G401 (cell line): ENCODE data around the gene FAM32A. TPM values are rescaled to one million over a fixed set of nuclear protein-coding genes. Genes with fewer than 3 reads are reported as not detected.
A peak's percentile ranks its signal among the peaks of the same experiment; 100 is the strongest.

Experiments
- DNase-seq: peaks from one replicate; pipeline ENCODE4 v3.0.0-alpha.2; 2015; ENCODE audit warnings: low spot score
- in situ Hi-C: cut with HindIII; loops from 2 replicates; pipeline ENCODE4 v1.10.0; 2016; ENCODE audit warnings: low sequenced_read_pairs, mixed read lengths
- total RNA-seq: library from RNA; depleted of rRNA; stranded (reverse); fragments of >200 nt; shearing (Covaris generic); gene quantifications from 2 replicates; pipeline ENCODE4 v1.2.3, GENCODE V29; 2014; rRNA removed

FAM32A gene
- total RNA-seq, result 161 and 172 TPM in 2 replicates

DNA sequence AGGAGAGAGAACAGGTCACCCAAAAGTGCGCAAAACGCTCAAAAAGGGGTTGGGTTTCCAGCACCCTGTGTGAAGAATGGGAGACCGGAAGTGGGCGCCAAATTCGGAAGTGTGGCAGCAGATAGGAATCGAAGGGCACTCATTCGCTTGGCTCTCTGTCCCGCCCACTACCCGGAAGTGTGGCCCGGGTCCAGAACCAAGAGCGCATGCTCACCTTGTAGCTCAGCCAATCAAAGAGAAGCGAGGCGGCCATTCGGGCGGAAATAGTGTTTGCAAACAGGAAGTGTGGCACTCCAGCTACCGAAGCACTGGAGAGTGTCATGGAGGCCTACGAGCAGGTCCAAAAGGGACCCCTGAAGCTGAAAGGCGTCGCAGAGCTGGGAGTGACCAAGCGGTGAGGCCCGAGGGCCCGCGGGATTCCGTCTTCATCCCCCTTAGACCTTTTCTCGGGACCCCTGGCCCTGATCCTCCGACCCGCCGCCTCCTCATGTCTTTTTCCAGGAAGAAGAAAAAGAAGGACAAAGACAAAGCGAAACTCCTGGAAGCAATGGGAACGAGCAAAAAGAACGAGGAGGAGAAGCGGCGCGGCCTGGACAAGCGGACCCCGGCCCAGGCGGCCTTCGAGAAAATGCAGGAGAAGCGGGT is at the start of gene FAM32A:
Gene FAM32A (plus strand): TSS at position 288 of the 645 bp plus-strand sequence. CDS start 33 bp downstream, at position 321.
- in situ Hi-C loops, result no loop called here

DNA sequence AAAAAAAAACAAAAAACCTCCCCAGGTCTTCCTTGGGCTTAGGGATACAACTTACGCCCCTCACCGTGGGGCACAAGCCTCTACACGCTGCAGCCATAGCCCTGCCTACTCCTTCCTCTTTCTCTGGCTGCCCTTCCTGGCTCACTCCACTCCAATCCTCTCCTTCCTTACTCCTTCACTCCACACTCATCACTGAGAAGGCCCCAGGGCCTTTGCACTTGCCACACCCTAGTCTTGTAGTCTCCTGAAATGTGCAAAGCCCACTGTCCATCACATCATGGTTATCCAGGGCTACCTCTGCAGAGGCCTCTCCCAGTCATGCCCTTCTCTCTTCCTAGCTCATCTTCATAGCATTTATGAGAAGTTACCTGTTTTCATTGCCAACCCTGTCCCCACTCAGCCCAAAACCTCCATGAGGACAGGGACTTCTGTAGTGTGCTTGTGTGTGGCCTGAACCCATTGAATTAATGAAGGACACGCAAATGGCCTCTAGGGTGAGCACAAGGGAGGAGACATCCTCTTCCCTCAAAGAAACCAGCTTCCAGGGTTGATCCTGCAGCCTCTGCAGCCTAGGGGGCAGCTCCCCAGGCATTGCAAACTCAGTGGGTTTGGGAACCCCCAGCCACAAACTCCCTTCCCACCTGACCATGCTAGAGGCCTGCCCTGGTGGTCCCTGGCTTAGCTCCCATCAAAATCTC is 49.6 kb upstream of the FAM32A start:
- no peak for DNase-seq
- in situ Hi-C loops, result no loop called here

More for the DNA sequence above, at the start of gene FAM32A:
- peak; percentile 98 for DNase-seq

DNA sequence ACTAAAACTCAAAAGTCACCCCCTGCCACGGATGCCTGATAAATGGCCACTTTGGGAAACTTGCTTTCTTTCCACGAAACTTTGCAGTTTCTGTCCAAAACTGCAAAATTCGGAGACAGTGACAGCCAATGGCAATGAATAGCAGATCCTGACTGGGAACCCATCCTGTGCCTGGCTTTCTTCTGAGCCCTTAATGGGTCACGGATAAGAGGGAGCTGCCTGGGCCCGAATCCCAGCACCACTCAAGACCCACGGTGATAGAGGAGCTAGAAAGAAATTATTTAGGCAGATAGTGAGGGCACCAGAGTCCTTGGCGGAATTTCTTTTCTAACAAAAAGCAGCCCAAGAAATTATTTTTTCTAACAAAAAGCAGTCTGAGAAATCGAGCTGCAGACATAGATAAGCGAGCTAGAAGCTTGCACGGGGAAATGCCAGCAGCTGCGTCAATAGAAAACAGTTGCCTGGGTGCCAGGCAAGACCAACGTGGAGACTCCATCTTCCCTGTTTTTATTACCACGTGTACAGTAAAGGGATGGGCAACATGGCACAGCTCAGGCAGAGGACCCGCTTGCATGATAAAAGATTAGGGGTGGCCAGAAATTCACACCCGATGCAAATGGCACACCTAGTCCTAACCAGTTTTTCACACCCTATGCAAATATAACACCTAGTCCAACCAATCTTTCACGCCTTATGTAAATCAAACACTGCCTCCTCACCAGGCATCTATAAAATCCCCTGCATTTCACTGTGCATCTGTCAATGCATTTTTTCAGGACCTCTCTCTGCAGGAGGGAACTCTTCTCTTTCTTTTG is 48.8 kb upstream of the FAM32A start:
- in situ Hi-C loops, result no loop called here

GRCh38 chr19:16139752-16140151 is 45.5 kb upstream of the FAM32A start:
- in situ Hi-C loops, result no loop called here
- DNase-seq, result no peak

More for the DNA sequence above, 48.8 kb upstream of the FAM32A start:
- no peak for DNase-seq

DNA sequence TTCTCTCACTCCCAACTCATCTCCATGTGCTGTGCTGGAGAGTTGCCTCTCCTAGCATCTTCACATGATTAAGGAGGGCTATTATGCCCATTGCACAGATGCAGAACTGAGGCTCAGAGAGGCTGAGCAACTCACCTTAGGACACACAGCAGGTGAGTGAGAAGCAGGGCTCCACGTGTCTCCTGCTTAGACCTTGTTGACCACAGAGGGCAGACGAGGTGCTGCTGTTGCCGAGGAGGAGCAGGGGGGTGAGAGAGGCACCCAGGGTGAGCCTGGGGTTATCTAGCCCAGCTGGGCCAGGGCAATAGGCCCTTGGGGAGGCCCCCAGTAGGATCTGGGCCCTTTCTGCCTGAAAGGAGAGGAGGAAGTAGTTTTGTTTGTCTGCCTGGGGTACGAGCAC is 44.2 kb upstream of the FAM32A start:
- DNase-seq, result no peak
- in situ Hi-C loops, result no loop called here

GRCh38 chr19:16142032-16142580 is 43.1 kb upstream of the FAM32A start:
- in situ Hi-C loops, result no loop called here
- DNase-seq, result no peak

DNA sequence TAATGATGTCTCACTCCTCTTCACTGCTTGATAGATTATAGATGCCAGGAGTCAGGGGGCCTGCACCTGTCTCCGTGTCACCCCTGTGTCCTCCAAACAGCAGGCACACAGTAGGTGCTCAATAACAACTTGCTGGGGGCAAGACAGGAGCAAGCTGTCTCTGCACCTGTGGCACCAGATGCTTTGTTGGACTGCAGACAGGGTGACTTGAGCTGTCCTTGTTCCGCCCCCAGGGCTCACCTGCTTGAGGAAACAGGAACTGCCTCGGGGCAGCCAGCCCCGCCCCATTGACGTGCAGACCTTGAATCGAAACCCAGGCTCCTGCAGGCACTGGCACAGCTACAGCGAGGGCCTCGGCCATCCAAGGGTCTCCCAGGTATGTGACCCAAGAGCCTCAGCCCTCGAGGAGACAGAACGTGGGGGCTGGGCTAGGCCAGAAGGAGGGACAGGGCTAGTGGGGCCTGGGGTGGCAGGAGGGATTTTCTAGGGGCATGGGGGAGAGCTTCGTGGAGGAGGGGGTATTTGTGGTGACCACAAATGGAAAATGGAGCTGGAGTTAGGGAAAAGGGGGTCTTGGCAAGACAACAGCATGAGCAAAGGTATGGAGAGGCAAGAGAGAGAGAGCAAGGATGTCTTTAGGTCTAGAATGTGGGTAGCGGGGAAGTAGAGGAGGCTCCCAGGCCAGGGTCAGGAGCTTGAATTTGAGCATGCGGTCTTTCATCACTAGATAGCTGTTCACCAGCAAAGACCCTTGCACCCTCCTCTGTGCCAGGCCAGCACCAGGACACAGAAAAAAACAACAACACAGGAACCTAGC is 41.6 kb upstream of the FAM32A start, which contains the start of gene HSH2D:
Gene HSH2D (plus strand): TSS at position 287 of the 817 bp plus-strand sequence. CDS start 5,066 bp downstream, outside the sequence.
- DNase-seq, result no peak
- in situ Hi-C loops, result no loop called here

DNA sequence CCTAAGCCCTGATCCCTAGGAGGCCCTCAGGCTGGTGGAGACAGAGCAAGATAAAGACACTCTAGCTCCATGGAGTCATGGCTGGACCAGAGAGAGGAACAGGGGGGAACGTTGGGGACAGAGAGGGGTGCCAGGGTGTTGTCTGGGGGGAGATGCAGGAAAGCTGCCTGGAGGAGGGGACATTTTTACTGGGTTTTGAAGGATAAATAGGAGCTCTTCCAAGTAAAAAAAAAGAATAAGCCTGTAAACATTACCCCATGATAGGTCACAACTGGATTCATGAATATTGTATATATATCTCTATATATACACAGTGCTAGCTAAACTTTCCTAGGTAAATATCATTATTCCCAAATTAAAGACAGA is 41.0 kb upstream of the FAM32A start:
- no peak for DNase-seq
- in situ Hi-C loops, result no loop called here

DNA sequence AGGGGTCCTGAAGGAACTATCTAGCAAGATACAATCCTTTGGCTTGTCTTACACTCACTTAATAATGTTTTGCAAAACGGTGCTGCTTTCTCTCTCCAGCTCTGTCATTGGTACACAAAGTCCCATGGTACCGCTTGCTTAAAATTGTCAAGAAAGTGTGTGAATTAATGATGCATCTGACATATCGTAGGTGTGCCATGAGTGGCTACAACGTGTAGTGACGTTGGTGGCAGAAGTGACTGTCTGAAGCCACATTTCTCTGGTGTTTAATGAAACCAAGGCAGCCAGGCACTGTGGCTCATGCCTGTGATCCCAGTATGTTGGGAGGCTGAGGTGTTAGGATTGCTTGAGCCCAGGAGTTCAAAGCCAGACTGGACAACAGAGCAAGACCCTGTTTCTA is 39.1 kb upstream of the FAM32A start:
- in situ Hi-C loops, result no loop called here

GRCh38 chr19:16148443-16149229 is 36.6 kb upstream of the FAM32A start:
- in situ Hi-C loops, result no loop called here
- DNase-seq, result no peak

More for the DNA sequence above, 39.1 kb upstream of the FAM32A start:
- no peak for DNase-seq

DNA sequence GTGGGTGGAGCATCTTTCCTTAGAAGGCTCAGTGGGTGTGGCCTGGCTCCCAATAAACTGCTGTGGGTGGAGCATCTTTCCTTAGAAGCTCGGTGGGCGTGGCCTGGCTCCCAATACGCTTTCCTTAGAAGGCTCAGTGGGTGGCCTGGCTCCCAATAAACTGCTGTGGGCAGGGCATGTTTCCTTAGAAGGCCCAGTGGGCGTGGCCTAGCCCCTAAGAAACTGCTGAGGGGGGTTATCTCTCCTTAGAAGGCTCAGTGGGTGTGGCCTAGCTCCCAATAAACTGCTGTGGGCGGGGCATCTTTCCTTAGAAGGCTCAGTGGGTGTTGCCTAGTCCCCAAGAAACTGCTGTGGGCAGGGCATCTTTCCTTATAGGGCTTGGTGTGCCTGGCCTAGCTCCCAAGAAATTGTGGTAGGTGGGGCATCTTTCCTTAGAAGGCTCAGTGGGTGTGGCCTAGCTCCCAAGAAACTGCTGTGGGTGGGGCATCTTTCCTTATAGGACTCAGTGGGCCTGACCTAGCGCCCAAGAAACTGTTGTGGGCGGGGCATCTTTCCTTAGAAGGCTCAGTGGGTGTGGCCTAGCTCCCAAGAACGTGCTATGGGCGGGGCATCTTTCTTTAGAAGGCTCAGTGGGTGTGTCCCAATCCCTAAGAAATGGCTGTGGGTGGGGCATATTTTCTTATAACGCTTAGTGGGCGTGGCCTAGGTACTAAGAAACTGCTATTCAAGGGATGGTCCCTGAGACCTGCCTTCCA is 31.5 kb upstream of the FAM32A start:
- DNase-seq, result no peak

GRCh38 chr19:16154557-16154956 is 30.7 kb upstream of the FAM32A start:
- in situ Hi-C loops, result no loop called here
- no peak for DNase-seq

More for the DNA sequence above, 31.5 kb upstream of the FAM32A start:
- in situ Hi-C loops, result no loop called here

- DNase-seq, result no peak
- in situ Hi-C loops, result no loop called here
Observed at GRCh38 chr19:16155128-16155527, 30.1 kb upstream of the FAM32A start.

DNA sequence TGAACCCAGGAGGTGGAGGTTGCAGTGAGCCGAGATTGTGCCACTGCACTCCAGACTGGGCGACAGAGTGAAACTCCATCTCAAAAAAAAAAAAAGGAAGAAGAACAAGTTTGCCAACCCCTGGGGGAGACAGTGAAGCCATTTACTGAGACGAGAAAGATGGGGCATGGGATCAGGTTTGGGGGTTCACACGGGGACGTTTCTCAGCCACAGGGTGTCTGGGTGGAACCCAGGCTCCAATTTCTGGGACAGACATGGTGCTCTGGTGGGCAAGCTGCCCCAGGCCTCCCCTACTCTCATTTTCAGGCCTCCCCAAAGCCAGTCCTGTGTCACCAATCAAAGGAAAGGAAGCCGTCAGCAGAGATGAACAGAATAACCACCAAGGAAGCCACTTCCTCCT is 28.3 kb upstream of the FAM32A start:
- DNase-seq, result no peak
- in situ Hi-C loops, result no loop called here

GRCh38 chr19:16157601-16158000 is 27.6 kb upstream of the FAM32A start:
- DNase-seq, result no peak
- in situ Hi-C loops, result no loop called here

GRCh38 chr19:16159655-16160054 is 25.6 kb upstream of the FAM32A start:
- no peak for DNase-seq
- in situ Hi-C loops, result no loop called here

GRCh38 chr19:16160445-16160942 is 24.7 kb upstream of the FAM32A start:
- DNase-seq, result no peak
- in situ Hi-C loops, result no loop called here
